Fibroblast of villous mesenchyme (primary cell): ENCODE measurements around the gene DNM2. TPM values are rescaled to one million over a fixed set of nuclear protein-coding genes. Genes with fewer than 3 reads are reported as not detected.

ENCODE experiments used
- DNase-seq: peaks from one replicate; pipeline ENCODE4 v3.0.0-alpha.2; 2010; ENCODE audit warnings: low read depth
- H3K4me3 ChIP-seq: 2 replicates; pipeline ENCODE4 v1.5.1; 2011; ENCODE audit warnings: low read depth, mild to moderate bottlenecking, low read length
- total RNA-seq: library from RNA; depleted of rRNA; stranded (reverse); fragments of >200 nt; gene quantifications from 2 replicates; pipeline ENCODE4 v1.2.3, GENCODE V29; 2012
- TF ChIP-seq, protein P1 (sequence below): IDR thresholded peaks from 2 replicates; pipeline ENCODE4 v1.5.1; 2012; ENCODE audit warnings: low read depth, mild to moderate bottlenecking, low read length; ENCODE audit not compliant: insufficient read depth

Gene DNM2
- total RNA-seq, 1 donor, result 101 TPM

- H3K4me3 ChIP-seq, result no peak overlapping the region
- TF ChIP-seq, protein P1, sequence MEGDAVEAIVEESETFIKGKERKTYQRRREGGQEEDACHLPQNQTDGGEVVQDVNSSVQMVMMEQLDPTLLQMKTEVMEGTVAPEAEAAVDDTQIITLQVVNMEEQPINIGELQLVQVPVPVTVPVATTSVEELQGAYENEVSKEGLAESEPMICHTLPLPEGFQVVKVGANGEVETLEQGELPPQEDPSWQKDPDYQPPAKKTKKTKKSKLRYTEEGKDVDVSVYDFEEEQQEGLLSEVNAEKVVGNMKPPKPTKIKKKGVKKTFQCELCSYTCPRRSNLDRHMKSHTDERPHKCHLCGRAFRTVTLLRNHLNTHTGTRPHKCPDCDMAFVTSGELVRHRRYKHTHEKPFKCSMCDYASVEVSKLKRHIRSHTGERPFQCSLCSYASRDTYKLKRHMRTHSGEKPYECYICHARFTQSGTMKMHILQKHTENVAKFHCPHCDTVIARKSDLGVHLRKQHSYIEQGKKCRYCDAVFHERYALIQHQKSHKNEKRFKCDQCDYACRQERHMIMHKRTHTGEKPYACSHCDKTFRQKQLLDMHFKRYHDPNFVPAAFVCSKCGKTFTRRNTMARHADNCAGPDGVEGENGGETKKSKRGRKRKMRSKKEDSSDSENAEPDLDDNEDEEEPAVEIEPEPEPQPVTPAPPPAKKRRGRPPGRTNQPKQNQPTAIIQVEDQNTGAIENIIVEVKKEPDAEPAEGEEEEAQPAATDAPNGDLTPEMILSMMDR, result no peak
- DNase-seq, result no peak
Measured at GRCh38 chr19:10805065-10805757, 87.3 kb downstream of the DNM2 start.

- TF ChIP-seq, protein P1, result no peak
- DNase-seq, result no peak
- H3K4me3 ChIP-seq, result no peak overlapping the region
Measured at GRCh38 chr19:10805758-10806247, 87.9 kb downstream of the DNM2 start.

- TF ChIP-seq, protein P1, result no peak
- DNase-seq, result no peak
Measured at GRCh38 chr19:10808937-10809649, 91.2 kb downstream of the DNM2 start.

DNA sequence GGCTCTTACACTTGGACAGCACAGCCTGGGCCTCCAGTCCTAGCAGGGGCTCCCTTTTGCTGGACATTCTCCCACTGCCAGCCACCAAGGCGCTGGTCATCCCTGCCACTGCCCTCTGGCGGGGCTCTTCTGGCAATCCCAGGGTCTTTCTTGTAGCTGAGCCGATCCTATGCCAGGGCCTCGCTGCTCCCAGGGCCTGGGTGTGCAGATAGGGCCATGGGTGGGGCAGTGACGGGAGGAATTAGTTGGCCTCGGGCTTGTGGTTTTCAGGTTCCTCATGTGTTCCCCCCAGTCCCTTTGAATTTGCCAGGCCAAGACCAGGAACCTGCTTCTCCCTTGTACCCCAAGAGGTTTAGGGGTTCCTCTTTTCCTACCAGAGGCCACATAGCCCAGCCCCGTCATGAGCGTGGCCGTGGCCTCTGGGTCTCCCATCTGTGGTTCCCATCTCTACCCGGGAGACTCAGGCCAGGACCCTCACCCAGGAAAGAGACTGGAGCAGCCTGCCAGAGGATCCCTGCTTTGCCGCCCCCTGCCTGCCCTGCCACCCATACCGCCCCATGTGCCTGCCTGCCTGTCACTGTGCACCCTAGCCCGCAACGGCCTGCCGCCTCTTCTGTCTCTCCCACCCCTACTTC lies 91.9 kb downstream of the DNM2 start:
- DNase-seq, result no peak
- TF ChIP-seq, protein P1, result no peak
- no peak overlapping the region for H3K4me3 ChIP-seq

More at GRCh38 chr19:10808937-10809649, 91.2 kb downstream of the DNM2 start:
- no peak overlapping the region for H3K4me3 ChIP-seq

- TF ChIP-seq, protein P1, result no peak
- DNase-seq, result no peak
Measured at GRCh38 chr19:10811391-10812111, 93.7 kb downstream of the DNM2 start.

DNA sequence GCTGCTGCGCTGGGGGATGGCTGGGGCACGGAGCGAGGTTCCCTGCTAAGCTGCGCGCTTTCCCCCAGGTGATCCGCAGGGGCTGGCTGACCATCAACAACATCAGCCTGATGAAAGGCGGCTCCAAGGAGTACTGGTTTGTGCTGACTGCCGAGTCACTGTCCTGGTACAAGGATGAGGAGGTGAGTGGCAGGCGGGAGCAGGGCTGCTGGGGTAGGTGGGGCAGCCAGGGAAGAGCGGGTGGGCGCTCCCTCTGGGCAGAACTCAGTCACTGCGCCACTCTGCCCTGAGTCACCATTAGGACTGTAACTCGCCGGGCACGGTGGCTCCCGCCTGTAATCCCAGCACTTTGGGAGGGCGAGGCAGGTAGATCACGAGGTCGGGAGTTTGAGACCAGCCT lies 94.3 kb downstream of the DNM2 start:
- TF ChIP-seq, protein P1, result no peak
- H3K4me3 ChIP-seq, result no peak overlapping the region
- DNase-seq, result no peak

More at GRCh38 chr19:10811391-10812111, 93.7 kb downstream of the DNM2 start:
- no peak overlapping the region for H3K4me3 ChIP-seq
